Activated T-cell treated with anti-CD3 and anti-CD28 coated beads for 1 hour (primary cell): ENCODE results near the gene MAPK8IP1.
A peak's percentile ranks its signal among the peaks of the same experiment; 100 is the strongest.

ENCODE experiments used
- DNase-seq: peaks from one replicate; pipeline ENCODE4 v3.0.0-alpha.2; 2020; ENCODE audit warnings: low read depth

The MAPK8IP1 gene

GRCh38 chr11:45909594-45910475 lies 24.4 kb downstream of the MAPK8IP1 start:
- DNase-seq, result no peak

- no peak for DNase-seq
Measured at GRCh38 chr11:45910623-45911022, 25.2 kb downstream of the MAPK8IP1 start.

GRCh38 chr11:45913514-45913913 lies 28.1 kb downstream of the MAPK8IP1 start:
- DNase-seq, result no peak

- DNase-seq, result no peak
Measured at GRCh38 chr11:45913942-45914635, 28.6 kb downstream of the MAPK8IP1 start.

- DNase-seq, result no peak
Measured at GRCh38 chr11:45915446-45915845, 30.0 kb downstream of the MAPK8IP1 start.

- no peak for DNase-seq
Measured at GRCh38 chr11:45917286-45917622, 31.8 kb downstream of the MAPK8IP1 start.

- DNase-seq, result peak; percentile 86
Measured at GRCh38 chr11:45917623-45918330, 32.3 kb downstream of the MAPK8IP1 start, which contains the start of gene PEX16. TSS of gene PEX16 (minus strand) at chr11:45917877. CDS start at chr11:45917811, 66 bp downstream.

GRCh38 chr11:45918331-45918941 lies 33.0 kb downstream of the MAPK8IP1 start:
- DNase-seq, result peak; percentile 41

GRCh38 chr11:45918962-45919675 lies 33.7 kb downstream of the MAPK8IP1 start:
- no peak for DNase-seq

GRCh38 chr11:45919806-45920530 lies 34.5 kb downstream of the MAPK8IP1 start:
- no peak for DNase-seq

GRCh38 chr11:45920531-45921477 lies 35.4 kb downstream of the MAPK8IP1 start:
- no peak for DNase-seq

GRCh38 chr11:45921561-45922424 lies 36.3 kb downstream of the MAPK8IP1 start:
- no peak for DNase-seq

- no peak for DNase-seq
Measured at GRCh38 chr11:45922425-45923082, 37.1 kb downstream of the MAPK8IP1 start, which contains the start of gene LARGE2. TSS of gene LARGE2 (plus strand) at chr11:45922656. CDS start at chr11:45922883, 227 bp downstream.

- no peak for DNase-seq
Measured at GRCh38 chr11:45924036-45924915, 38.8 kb downstream of the MAPK8IP1 start.

- no peak for DNase-seq
Measured at GRCh38 chr11:45924927-45925326, 39.5 kb downstream of the MAPK8IP1 start.

GRCh38 chr11:45925550-45925949 lies 40.1 kb downstream of the MAPK8IP1 start:
- DNase-seq, result no peak

- no peak for DNase-seq
Measured at GRCh38 chr11:45926001-45926401, 40.5 kb downstream of the MAPK8IP1 start.
